GM18507 (cell line): ENCODE measurements around the gene ARHGEF4.
A peak's percentile ranks its signal among the peaks of the same experiment; 100 is the strongest.

Experiments used
- DNase-seq: peaks from one replicate; pipeline ENCODE4 v3.0.0; 2011; ENCODE audit warnings: low read depth; ENCODE audit not compliant: insufficient read length; ENCODE audit errors: extremely low spot score
- FAIRE-seq: peaks from 2 replicates; lab custom pipeline; 2011; peaks lifted over from hg19 to GRCh38; lab: Jason Lieb, UNC

Gene ARHGEF4

GRCh38 chr2:130847776-130848525, 11.2 kb downstream of the ARHGEF4 start:
- DNase-seq (no peak), FAIRE-seq (no peak)

- DNase-seq (no peak), FAIRE-seq (no peak)
Observed at GRCh38 chr2:130848526-130849210, 12.0 kb downstream of the ARHGEF4 start.

- FAIRE-seq (no peak), DNase-seq (no peak)
Observed at GRCh38 chr2:130849896-130850787, 13.4 kb downstream of the ARHGEF4 start.

GRCh38 chr2:130850788-130851623, 14.3 kb downstream of the ARHGEF4 start:
- no peak for DNase-seq
- no peak for FAIRE-seq

GRCh38 chr2:130851624-130852382, 15.1 kb downstream of the ARHGEF4 start:
- FAIRE-seq (no peak), DNase-seq (no peak)

GRCh38 chr2:130852521-130853115, 15.9 kb downstream of the ARHGEF4 start:
- FAIRE-seq (no peak), DNase-seq (no peak)

- FAIRE-seq (no peak), DNase-seq (no peak)
Observed at GRCh38 chr2:130853391-130853790, 16.7 kb downstream of the ARHGEF4 start.

GRCh38 chr2:130854301-130854700, 17.6 kb downstream of the ARHGEF4 start:
- no peak for FAIRE-seq
- no peak for DNase-seq

- DNase-seq = no peak
- FAIRE-seq = no peak
Observed at GRCh38 chr2:130864830-130865800, 28.4 kb downstream of the ARHGEF4 start.

GRCh38 chr2:130869441-130870160, 32.9 kb downstream of the ARHGEF4 start:
- FAIRE-seq (no peak), DNase-seq (no peak)

GRCh38 chr2:130870161-130870485, 33.4 kb downstream of the ARHGEF4 start:
- no peak for DNase-seq
- FAIRE-seq = no peak

GRCh38 chr2:130870779-130871178, 34.1 kb downstream of the ARHGEF4 start:
- no peak for DNase-seq
- no peak for FAIRE-seq

- FAIRE-seq = no peak
- DNase-seq = no peak
Observed at GRCh38 chr2:130871843-130872740, 35.4 kb downstream of the ARHGEF4 start.

GRCh38 chr2:130872741-130873125, 36.0 kb downstream of the ARHGEF4 start:
- FAIRE-seq = no peak
- DNase-seq = no peak

- DNase-seq (peak; percentile 53), FAIRE-seq (peak; percentile 88)
Observed at GRCh38 chr2:130873700-130874346, 37.1 kb downstream of the ARHGEF4 start.
